SK-N-SH (cell line): ENCODE data around the gene HAAO. TPM values are rescaled to one million over a fixed set of nuclear protein-coding genes. Genes with fewer than 3 reads are reported as not detected.

Experiments used
- CTCF ChIA-PET: fragments of 300-600, 350-600 bp; formaldehyde crosslinking; extraction: SDS; loops from one replicate; lab custom pipeline; 2021; lab: Yijun Ruan, JAX
- POLR2A ChIA-PET: fragments of 350-600 bp; sonication (Branson Sonifier 250); formaldehyde crosslinking; extraction: SDS; loops from one replicate; lab custom pipeline; 2020; ENCODE audit warnings: antibody characterized with exemption, inconsistent platforms; lab: Yijun Ruan, JAX
- DNase-seq: peaks from one replicate; pipeline ENCODE4 v3.0.0; 2012
- H2AFZ ChIP-seq: fragments of 200-600 bp; sonication (generic); 2 replicates; pipeline ENCODE4 v1.8.1; 2016; ENCODE audit warnings: antibody characterized with exemption, mild to moderate bottlenecking, low read depth
- H3F3A ChIP-seq: fragments of 200-600 bp; sonication (generic); replicated peaks from 2 replicates; pipeline ENCODE3; 2016; ENCODE audit warnings: antibody characterized with exemption, mild to moderate bottlenecking; ENCODE audit not compliant: insufficient read depth
- H3K27ac ChIP-seq, 2 experiments: fragments of 200-500 bp in 1 of 2; fragments of 200-600 bp in 1 of 2; sonication (Bioruptor generic) in 1 of 2; sonication (generic), shearing (Covaris generic) in 1 of 2; 2 replicates each; pipeline versions ENCODE4 v1.5.1 to v1.6.1; 2014 to 2016; ENCODE audit warnings: low read depth in 2 of 2, inconsistent platforms in 1 of 2, low read length in 1 of 2, mild to moderate bottlenecking in 1 of 2, mixed read lengths in 1 of 2
- H3K27me3 ChIP-seq: fragments of 200-600 bp; sonication (generic), shearing (Covaris generic); 2 replicates; pipeline ENCODE4 v1.6.1; 2016; ENCODE audit warnings: mixed run types; ENCODE audit not compliant: insufficient read depth
- H3K36me3 ChIP-seq, 2 experiments: fragments of 200-500 bp in 1 of 2; fragments of 200-600 bp in 1 of 2; sonication (Bioruptor generic) in 1 of 2; sonication (generic) in 1 of 2; replicated peaks in 1 of 2; 2 replicates each; pipeline versions ENCODE3 to v1.5.1; 2014 to 2016; ENCODE audit warnings: low read length in 1 of 2, mild to moderate bottlenecking in 1 of 2; ENCODE audit not compliant: insufficient read depth in 2 of 2, control insufficient read depth in 1 of 2
- H3K4me1 ChIP-seq, 2 experiments: fragments of 200-500 bp in 1 of 2; fragments of 200-600 bp in 1 of 2; sonication (Bioruptor generic) in 1 of 2; sonication (generic), shearing (Covaris generic) in 1 of 2; 2 replicates each; pipeline versions ENCODE4 v1.5.1 to v1.6.1; 2014 to 2016; ENCODE audit warnings: low read depth in 1 of 2, low read length in 1 of 2, mixed run types in 1 of 2; ENCODE audit not compliant: insufficient read depth in 2 of 2, control insufficient read depth in 1 of 2
- H3K4me2 ChIP-seq: fragments of 200-600 bp; sonication (generic), shearing (Covaris generic); 2 replicates; pipeline ENCODE4 v1.6.1; 2017; ENCODE audit warnings: mixed run types
- H3K4me3 ChIP-seq, 2 experiments: fragments of 200-500 bp in 1 of 2; fragments of 200-600 bp in 1 of 2; sonication (Bioruptor generic) in 1 of 2; sonication (generic), shearing (Covaris generic) in 1 of 2; 2 replicates each; pipeline versions ENCODE4 v1.5.1 to v1.8.1; 2014 to 2016; ENCODE audit warnings: low read depth in 2 of 2, inconsistent platforms in 1 of 2, low read length in 1 of 2, mild to moderate bottlenecking in 1 of 2, mixed read lengths in 1 of 2, moderate library complexity in 1 of 2
- H3K79me2 ChIP-seq: fragments of 200-600 bp; sonication (generic); 2 replicates; pipeline ENCODE4 v1.8.1; 2017; ENCODE audit warnings: mild to moderate bottlenecking; ENCODE audit not compliant: insufficient read depth
- H3K9ac ChIP-seq: fragments of 200-600 bp; sonication (generic); 2 replicates; pipeline ENCODE4 v1.6.1; 2017; ENCODE audit warnings: mixed run types
- H3K9me2 ChIP-seq: fragments of 200-600 bp; sonication (generic); 2 replicates; pipeline ENCODE4 v1.6.1; 2017; ENCODE audit warnings: mixed run types
- H3K9me3 ChIP-seq: fragments of 200-600 bp; sonication (generic); 2 replicates; pipeline ENCODE4 v1.6.1; 2017; ENCODE audit warnings: mixed run types, mild to moderate bottlenecking, moderate library complexity
- H4K20me1 ChIP-seq: fragments of 200-600 bp; sonication (generic); 2 replicates; pipeline ENCODE4 v1.6.1; 2017; ENCODE audit warnings: mild to moderate bottlenecking, mixed run types; ENCODE audit not compliant: insufficient read depth
- CHD2 ChIP-seq: fragments of 150-350 bp; IDR thresholded peaks from 2 replicates; pipeline ENCODE4 v1.6.1; 2018; ENCODE audit warnings: low read length; ENCODE audit not compliant: partially characterized antibody
- JUND ChIP-seq: IDR thresholded peaks from 2 replicates; pipeline ENCODE4 v1.4.0; 2012
- MXI1 ChIP-seq: IDR thresholded peaks from 2 replicates; pipeline ENCODE4 v1.6.1; 2012; ENCODE audit warnings: mild to moderate bottlenecking, low read depth, low read length, improper control_type of control experiment
- NFIC ChIP-seq: IDR thresholded peaks from 2 replicates; pipeline ENCODE4 v1.4.0; 2012; ENCODE audit warnings: borderline replicate concordance
- NRF1 ChIP-seq: IDR thresholded peaks from 2 replicates; pipeline ENCODE4 v1.6.1; 2012; ENCODE audit warnings: low read depth, mild to moderate bottlenecking, low read length
- RXRA ChIP-seq: IDR thresholded peaks from 2 replicates; pipeline ENCODE4 v1.4.0; 2012; ENCODE audit warnings: low read depth, mild to moderate bottlenecking, borderline replicate concordance
- SIN3A ChIP-seq: IDR thresholded peaks from 2 replicates; pipeline ENCODE4 v1.6.1; 2012; ENCODE audit warnings: low read depth, mild to moderate bottlenecking, low read length, moderate library complexity, borderline replicate concordance
- YY1 ChIP-seq: IDR thresholded peaks from 2 replicates; pipeline ENCODE4 v1.4.0; 2012; ENCODE audit warnings: low read depth, mild to moderate bottlenecking
- WGBS: methylation state at CpG from one replicate; pipeline ENCODE4 v1.1.6; 2017; ENCODE audit warnings: low lambda C conversion rate; 5-methylcytosine and 5-hydroxymethylcytosine counted together
- polyA plus RNA-seq, 3 experiments: library from polyadenylated mRNA; depleted of rRNA; stranded (reverse); fragments of >200 nt; gene quantifications; 2 replicates each; pipeline ENCODE4 v1.2.3, GENCODE V29; 2012
- TF ChIP-seq, protein P1 (sequence below): IDR thresholded peaks from 2 replicates; pipeline ENCODE4 v1.4.0; 2012; ENCODE audit warnings: low read depth
- TF ChIP-seq, protein P2 (sequence below): fragments of 150-350 bp; IDR thresholded peaks from 2 replicates; pipeline ENCODE4 v1.6.1; 2017; ENCODE audit warnings: antibody characterized with exemption, low read length, low read depth, borderline replicate concordance
- TF ChIP-seq, protein P3 (sequence below): IDR thresholded peaks from 2 replicates; pipeline ENCODE4; 2012
- TF ChIP-seq, protein P4 (sequence below): IDR thresholded peaks from 2 replicates; pipeline ENCODE4 v1.4.0; 2012; ENCODE audit warnings: low read depth, borderline replicate concordance
- TF ChIP-seq, protein P5 (sequence below): fragments of 200-600 bp; sonication (generic); IDR thresholded peaks from 2 replicates; pipeline ENCODE4 v1.6.1; 2017; ENCODE audit warnings: antibody characterized with exemption, mild to moderate bottlenecking, moderate library complexity

Gene HAAO
- polyA plus RNA-seq, 1 of the 3 experiments (the other 2 are of a cell fraction) = not detected

DNA sequence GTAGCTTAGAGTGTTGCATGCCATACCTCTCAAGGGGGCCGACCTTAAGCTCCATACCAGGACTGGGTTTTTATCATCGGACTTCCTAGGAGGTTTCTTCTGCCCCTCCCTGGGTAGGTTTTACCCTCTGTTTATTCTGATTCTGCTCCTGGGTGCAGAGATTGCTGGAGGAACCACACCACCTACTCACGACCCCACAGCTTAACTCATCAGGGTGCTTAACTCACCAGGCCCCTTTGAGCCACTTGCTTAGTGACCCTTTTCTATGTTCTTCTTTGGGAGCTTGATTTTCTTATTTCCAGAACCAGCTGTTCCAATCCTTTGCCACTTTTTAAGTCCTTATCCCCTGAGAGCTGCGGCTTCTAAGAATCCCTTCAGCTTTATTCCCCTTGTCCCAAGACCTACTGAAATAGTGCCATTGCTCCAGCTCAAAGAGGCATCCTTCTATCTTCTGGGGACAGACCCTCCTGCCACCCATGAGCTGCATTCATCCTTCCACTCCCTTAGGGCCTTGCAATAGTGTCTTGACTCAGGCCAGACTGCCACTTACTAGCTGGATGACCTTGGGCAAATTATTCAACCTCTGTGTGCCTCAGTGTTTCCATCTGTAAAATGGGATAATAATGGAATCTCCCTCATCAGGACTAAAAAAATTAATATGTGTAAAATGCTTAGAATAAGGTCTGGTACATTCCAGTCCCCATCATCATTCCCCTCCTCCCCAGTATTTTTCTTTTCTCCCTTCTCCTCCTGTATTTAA, 34.2 kb downstream of the HAAO start (continued):
- TF ChIP-seq, protein P1, sequence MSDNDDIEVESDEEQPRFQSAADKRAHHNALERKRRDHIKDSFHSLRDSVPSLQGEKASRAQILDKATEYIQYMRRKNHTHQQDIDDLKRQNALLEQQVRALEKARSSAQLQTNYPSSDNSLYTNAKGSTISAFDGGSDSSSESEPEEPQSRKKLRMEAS = no peak
- TF ChIP-seq SIN3A (no peak), RXRA (no peak), NRF1 (no peak), YY1 (no peak)

DNA sequence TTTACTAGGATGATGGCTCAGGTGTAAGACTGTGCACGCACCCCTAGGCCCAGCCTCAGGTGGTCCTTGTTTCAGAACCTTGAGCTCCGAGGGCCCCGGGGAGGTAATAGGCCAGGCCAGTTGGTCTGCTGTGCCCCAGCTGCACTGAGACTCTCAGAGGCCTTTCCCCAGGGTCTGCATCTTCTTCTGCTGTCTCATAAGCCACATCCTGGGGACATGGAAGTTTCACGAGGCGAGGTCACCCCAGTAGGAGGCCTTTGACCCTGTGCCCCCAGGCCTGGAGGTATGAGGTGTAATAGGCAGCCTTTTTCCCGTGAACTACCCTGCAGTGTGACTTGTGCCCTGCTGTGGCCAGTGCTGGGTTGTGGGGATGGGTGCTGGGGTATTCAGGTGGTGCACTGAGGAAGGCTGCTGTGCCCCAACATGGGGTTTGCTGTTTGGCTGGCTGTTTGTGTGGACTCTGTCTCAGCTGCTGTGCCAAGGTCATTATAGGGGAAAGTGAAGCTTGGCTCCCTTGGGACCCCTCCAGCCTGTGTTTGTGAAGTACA, 35.3 kb downstream of the HAAO start:
- H3K36me3 ChIP-seq = no peaks in the 10 kb centered on the region
- no peak for DNase-seq
- no peak overlapping the region for H3K9ac ChIP-seq
- H3K27me3 ChIP-seq = no peaks in the 10 kb centered on the region
- no peak overlapping the region for H3K4me2 ChIP-seq
- ChIA-PET CTCF (interaction anchor here (1.1 to 3.2 kb wide), 5 partner anchors 10 to 261 kb away, joined by 3 to 19 read pairs (median 6); no protein-coding TSS in a partner anchor), POLR2A (no interaction called here)
- no peaks in the 10 kb centered on the region for H3K9me2 ChIP-seq
- peaks cover 0 to 38% of the 10 kb centered on the region in 2 experiments; a peak in 1 of 4 replicates for H3K4me1 ChIP-seq
- no peaks in the 10 kb centered on the region for H3F3A ChIP-seq
- no peak overlapping the region for H2AFZ ChIP-seq
- no peak for TF ChIP-seq NFIC
- TF ChIP-seq MXI1 = no peak
- TF ChIP-seq, protein P2, sequence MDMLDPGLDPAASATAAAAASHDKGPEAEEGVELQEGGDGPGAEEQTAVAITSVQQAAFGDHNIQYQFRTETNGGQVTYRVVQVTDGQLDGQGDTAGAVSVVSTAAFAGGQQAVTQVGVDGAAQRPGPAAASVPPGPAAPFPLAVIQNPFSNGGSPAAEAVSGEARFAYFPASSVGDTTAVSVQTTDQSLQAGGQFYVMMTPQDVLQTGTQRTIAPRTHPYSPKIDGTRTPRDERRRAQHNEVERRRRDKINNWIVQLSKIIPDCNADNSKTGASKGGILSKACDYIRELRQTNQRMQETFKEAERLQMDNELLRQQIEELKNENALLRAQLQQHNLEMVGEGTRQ = no peak
- TF ChIP-seq, protein P3, sequence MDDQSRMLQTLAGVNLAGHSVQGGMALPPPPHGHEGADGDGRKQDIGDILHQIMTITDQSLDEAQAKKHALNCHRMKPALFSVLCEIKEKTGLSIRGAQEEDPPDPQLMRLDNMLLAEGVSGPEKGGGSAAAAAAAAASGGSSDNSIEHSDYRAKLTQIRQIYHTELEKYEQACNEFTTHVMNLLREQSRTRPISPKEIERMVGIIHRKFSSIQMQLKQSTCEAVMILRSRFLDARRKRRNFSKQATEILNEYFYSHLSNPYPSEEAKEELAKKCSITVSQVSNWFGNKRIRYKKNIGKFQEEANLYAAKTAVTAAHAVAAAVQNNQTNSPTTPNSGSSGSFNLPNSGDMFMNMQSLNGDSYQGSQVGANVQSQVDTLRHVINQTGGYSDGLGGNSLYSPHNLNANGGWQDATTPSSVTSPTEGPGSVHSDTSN = no peak
- TF ChIP-seq, protein P4, sequence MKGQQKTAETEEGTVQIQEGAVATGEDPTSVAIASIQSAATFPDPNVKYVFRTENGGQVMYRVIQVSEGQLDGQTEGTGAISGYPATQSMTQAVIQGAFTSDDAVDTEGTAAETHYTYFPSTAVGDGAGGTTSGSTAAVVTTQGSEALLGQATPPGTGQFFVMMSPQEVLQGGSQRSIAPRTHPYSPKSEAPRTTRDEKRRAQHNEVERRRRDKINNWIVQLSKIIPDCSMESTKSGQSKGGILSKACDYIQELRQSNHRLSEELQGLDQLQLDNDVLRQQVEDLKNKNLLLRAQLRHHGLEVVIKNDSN = no peak
- TF ChIP-seq, protein P5, sequence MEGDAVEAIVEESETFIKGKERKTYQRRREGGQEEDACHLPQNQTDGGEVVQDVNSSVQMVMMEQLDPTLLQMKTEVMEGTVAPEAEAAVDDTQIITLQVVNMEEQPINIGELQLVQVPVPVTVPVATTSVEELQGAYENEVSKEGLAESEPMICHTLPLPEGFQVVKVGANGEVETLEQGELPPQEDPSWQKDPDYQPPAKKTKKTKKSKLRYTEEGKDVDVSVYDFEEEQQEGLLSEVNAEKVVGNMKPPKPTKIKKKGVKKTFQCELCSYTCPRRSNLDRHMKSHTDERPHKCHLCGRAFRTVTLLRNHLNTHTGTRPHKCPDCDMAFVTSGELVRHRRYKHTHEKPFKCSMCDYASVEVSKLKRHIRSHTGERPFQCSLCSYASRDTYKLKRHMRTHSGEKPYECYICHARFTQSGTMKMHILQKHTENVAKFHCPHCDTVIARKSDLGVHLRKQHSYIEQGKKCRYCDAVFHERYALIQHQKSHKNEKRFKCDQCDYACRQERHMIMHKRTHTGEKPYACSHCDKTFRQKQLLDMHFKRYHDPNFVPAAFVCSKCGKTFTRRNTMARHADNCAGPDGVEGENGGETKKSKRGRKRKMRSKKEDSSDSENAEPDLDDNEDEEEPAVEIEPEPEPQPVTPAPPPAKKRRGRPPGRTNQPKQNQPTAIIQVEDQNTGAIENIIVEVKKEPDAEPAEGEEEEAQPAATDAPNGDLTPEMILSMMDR = no peak
- TF ChIP-seq JUND = no peak
- no peak for TF ChIP-seq CHD2
- no peak for TF ChIP-seq RXRA
- H3K4me3 ChIP-seq = no peak overlapping the region
- no peaks in the 10 kb centered on the region for H3K9me3 ChIP-seq
- no peaks in the 10 kb centered on the region for H3K79me2 ChIP-seq
- WGBS = 98% methylated on average over 5 of the region's 6 CpGs
- no peaks in the 10 kb centered on the region for H4K20me1 ChIP-seq
- no peak overlapping the region for H3K27ac ChIP-seq
